T-helper 1 cell (primary cell): ENCODE results near the gene GRK4.
"Not testable (repeated sequence)": the region's sequence is repeated elsewhere in the genome, so short reads cannot be mapped to it uniquely, and the experiment has no call there.

Experiments used
- DNase-seq, 5 donors: peaks; one replicate each; pipeline ENCODE4 v3.0.0-alpha.2; 2012 to 2020

Gene GRK4

DNA sequence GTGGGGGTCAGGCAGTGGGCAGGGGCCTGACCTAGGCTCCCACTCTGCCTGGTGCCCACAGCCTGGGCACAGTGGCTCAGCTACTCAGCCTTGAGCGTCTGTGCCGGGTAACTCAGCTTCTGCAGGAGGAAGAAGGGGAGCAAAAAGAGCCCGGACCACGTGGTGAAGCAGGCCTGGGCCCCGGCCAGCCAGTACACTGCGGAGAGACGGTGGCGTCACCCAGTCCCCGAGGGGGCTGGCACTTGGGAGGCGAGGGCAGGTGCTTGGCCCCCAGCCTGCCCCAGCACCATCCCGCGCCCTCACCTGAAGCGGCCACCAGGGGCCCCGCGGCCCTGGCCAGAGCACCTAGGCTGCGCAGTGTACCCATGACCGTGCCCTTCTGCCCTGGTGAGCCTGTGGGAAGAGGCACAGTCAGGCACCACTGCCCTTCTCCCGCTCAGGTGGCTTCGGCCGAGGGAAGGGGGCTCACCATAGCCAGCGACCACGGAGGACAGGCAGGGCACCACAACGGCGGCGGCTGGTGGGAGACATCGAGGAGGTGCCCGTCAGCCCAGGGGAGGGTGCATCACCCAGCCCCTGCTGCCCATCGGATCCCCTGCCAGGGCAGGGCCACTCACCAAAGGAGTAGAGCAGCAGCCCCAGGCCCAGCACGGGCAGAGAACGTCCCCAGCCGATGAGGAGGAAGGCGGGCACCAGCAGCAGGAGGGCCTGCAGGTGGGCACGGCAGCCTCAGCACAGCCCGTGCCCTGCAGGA lies 32.4 kb upstream of the GRK4 start:
- DNase-seq, result no peak

DNA sequence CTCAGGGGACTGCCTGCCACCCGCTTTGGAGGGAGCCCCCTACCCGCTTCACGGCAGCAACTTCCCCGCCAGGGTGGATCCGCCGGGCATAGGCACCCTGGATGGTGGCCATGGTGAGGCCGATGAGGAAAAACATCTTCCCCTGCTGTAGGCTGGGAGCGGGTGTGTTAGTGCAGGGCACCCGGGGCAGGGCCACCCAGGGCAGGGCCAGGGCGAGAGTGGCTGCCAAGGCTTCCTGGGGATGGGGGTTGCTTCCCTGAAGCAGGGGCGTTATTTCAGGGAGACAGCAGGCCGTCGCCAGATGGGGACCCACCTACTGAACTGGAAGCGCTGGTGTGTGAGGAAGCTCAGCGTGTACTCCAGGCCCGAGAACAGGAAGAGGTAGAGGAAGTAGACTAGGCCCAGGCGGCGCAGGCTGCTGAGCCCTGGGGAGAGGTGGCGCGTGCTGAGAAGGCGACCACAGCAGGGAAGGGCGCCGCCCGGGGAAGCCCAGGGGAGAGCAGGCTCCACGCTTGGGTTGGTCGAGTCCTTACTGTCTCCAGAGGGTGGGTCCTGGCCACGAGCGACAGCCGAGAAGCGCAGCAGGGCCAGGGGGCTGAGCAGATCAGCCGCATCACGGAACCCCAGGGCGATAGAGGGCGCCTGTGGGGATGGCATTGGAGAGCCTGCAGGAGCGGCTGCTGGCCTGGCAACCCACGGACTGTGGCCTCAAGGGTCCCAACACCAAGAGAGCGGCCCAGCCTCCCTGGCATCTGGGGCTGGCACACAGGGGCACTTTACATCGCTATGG lies 31.7 kb upstream of the GRK4 start:
- peak; percentile 36 to 71 (median 42) for DNase-seq

DNA sequence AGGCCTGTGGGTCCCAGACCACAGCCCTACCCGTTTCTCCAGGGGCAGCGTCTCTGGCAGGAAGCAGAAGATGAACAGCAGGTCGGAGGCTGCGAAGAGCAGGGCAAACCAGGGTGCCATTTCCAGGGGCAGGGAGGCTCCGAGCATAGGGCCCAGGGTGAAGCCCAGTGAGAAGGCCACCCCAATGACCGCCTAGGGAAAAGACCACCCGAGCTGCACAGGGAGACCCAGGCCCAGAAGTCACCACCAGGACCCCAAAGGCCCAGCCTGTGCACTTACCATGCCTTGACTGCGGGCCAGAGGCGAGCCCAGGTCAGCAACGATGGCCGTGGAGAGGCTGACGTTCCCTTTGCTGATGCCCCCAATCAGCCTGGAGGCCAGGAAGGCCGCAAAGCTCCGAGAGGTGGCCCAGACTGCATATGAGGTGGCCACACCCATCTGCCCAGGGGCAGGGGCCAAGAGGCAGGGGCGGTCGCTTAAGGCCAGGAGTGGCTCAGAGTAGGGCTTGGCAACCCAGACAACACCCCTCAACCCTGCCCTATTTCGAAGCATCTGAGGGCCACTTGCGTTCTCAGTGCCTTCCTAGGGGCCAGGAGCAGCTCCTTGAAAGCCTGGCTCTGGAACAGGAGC lies 30.9 kb upstream of the GRK4 start:
- DNase-seq, result no peak

DNA sequence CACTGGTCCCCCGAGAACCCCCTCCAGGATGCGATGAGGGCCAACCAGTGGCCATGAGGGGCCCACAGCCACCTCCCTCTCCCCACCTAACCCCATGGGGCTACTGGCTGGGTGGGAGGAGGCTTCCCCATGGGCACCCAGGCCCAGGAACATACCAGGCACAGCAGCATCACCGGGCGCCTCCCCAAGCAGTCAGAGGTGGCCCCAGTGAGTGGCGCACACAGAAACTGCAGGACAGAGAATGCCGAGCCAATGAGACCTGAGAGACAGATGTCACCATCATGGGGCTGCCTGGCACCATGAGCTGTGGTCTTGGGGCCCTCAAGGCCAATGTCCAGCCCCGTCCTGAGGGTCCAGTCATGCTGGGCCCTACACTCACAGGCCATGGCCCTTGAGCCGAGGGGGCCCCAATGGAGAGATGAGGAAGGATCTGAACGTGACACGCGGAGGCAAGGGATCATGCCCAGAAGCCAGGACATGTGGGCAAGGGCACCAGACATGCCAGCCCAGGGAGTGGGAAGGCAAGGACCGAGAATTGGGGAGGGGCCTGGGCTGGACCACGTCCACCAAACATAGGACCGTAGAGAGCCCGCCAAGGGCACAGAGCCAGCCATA lies 30.3 kb upstream of the GRK4 start:
- peak in 1 of 5 donors; percentile 40 for DNase-seq

DNA sequence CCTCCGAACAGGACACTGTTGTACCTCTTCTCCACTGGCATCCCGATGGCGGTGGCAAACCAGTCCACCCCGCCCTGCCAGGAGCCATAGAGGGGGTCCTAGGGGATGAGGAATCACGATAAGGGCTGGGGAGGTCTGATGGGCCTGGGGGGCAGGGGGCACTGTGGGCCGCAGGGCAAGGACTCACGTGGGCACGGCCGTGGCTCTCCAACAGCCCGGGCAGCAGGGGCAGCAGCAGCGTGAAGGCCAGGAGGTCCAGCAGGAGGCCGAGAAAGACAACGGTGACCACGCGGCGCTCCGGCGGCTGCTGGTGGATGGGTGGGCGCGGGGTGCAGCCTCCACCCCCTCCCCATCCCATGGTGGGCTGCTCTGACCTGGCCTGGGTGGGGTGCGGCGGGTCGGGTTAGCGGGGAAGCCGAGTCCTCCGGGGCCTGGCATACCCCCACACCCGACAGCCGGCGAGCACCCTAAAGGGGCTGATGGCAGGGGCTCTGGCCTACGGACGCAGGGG lies 29.8 kb upstream of the GRK4 start:
- DNase-seq, result no peak

DNA sequence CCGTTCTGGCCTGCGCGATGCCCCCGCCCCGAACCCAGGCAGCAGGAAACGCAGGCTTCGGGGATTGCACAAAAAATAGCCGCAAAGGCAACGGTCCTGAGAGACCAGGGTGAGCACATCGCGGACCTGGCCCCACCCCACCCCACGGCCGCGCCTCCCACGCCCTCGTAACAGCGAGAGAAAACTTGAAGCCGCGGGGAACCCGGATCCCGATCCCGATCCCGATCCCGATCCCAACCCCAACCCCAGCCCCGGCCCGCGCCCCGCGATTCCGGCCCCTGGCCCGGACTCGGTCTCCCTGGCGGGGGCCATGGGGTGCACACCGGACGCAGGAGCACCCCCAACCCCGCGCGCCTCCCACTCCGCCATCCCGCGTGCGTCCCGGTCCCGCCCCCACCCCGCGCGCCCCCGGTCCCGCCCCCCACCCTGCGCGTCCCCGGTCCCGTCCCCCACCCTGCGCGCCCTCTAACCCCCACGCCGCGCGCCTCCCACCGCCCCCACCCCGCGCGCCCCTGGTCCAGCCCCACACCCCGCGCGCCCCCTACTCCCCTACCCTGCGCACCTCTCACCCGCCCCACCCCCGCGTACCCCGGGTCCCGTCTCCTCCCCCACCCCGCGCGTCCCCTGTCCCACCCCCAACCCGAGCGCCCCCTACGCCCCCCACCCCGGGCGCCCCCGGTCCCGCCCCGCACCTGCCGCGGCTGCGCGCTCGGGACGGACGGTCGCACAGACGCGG lies 29.1 kb upstream of the GRK4 start:
- DNase-seq, result peak; percentile 39 to 67 (median 49)

DNA sequence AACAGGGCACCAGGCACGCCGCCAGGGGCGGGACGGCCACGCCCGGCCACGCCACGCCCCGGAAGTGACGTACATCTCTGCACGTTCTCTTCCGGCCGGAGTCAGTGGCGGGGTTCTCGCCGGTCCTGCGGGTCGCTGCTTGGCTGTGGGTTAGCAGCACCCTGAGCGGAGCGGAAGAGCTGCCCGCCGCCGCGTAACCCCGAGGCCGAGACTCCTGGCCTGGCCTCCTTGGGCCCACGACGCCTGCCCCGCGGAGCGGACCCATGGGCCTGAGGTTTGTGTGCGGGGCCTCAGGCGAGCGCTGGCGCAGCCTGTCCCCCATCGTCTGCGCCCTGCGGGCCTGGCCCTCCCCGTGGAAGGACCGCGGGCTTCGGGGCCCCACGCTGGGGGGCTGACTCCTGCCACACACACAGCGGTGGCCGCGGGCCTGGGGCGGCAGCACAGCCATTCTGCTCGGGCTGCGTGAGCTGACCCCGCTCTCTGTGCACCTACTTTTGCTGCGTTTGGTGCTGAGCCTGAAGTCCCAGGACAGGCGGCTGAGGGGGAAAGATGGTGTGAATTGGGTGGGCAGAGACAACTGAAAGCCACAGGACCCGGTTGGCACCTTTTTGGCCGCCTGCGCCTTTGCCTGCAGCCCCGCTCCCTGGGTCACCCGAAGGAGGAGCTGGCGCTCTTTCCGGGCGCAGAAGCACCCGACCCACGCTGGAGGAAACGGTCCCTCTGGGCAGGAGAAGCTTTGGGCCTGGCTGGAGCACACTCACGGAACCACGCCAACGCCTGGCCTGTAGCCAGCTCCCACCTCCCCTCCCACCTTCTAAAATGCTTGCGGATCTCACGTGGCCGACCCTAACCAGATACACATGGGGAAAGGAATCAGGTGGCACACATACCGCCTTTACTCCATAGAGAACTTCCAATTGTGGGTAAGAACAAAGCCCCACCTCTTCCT lies 28.3 kb upstream of the GRK4 start:
- peak; percentile 92 to 98 (median 94) for DNase-seq

DNA sequence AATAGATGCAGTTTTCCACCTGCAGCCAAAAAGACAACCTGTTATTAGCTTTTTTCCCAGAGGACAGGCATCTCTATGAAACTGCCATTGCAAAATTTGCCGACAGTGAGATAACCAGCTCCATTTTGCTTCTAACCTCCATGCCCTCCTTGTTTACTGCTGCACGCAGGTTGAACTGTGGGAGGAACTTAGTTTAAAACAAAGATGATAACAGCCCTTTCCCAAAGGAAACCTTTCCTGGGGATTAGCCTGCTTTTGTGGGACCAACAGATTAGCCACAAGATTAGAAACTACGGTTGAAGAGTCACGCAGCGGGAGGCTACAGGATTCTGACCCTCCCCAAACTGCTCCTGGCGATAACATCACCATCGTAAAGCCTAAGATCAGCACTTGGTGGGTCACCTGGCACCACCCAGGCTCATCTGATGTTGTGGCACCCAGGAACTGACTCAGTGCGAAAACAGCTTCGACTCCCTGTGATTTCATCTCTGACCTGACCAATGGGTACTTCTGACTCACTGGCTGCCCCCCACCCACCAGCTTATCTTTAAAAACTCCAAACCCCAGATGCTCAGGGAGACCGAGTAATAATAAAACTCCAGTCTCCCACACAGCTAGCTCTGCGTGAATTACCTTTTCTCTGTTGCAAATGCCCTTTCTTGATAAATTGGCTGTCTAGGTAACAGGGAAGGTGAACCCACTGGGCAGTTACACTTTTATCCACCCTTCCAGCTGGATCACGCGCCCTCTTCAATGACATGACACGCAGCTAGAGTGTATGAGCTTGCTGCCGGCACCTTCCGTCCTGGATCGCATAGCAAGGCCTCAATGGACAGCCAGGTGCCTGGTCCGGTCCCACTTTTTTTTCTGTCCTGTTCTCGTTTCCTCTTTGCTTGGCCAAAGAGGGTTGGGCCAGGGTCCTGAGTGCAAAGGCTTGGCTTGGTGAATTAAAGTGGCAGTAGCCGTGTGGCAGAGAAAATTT lies 27.3 kb upstream of the GRK4 start:
- DNase-seq, result peak in 3 of 5 donors; percentile 38 to 86 (median 40)

DNA sequence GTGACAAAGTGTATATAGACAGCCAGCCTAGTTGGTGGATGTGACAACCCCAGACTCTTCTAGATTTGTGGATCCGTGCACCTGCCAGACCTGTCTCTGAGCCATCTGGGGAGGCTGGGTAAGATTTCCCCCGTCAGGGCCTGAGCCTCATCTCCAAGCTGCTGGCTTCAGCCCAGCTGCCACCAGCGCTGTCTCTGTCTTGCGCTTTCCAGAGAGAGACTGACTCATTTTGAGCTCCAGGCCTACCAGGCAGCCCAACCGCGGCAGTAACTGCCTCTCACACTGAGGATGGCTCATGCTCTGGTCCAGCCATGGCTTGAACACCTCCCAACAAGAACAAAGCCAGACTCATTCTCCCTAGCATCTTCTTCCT lies 26.6 kb upstream of the GRK4 start:
- peak in 1 of 5 donors; percentile 83 for DNase-seq

DNA sequence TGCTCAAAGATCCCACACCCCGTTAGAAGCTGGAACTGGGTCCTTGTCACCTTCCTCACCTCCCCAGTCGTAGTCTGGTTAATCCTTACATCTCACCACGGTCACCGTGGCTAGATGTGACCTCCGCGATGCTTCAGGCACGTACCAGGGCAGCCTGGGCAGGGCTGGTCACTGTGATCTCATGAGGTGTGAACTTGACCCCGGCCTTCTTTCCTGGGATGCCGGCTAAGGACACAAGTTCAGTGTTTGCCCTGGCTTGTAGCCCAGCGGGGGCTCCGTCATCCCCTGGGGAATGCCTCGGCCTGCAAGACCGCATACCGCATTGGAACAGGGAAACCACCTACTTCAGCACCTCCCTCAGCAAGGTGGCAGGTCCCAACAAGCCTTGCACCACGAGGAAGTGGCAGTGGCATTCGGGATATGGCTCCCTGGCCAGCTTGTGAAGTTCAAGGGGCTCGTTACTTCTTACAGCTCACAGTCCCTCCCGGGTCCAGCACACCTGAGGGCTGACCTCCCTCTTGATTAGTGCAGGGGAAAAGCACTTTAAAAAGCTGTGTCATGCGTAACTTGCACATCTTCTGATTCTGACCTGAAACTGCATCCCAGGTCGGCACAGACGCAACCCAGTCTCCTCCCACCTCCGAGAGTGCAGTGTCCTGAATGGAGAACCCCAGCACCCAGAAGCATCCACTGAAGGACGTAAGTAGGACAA lies 26.1 kb upstream of the GRK4 start:
- DNase-seq, result no peak

DNA sequence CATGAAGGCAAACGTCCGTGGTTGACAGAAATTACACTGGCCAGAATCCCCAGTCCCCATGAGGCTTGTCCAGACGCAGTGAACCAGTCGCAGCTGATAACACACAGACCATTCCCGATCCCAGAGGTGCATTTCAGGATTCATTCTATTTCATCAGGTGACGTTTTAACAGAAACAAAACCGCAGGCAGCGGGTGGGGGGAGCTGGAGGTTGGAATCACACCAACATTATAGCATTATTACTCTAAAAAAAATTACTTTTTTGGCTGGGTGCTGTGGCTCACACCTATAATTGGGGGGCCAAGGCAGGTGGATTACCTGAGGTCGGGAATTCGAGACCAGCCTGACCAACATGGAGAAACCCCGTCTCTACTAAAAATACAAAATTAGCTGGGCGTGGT lies 25.4 kb upstream of the GRK4 start:
- DNase-seq, result no peak

DNA sequence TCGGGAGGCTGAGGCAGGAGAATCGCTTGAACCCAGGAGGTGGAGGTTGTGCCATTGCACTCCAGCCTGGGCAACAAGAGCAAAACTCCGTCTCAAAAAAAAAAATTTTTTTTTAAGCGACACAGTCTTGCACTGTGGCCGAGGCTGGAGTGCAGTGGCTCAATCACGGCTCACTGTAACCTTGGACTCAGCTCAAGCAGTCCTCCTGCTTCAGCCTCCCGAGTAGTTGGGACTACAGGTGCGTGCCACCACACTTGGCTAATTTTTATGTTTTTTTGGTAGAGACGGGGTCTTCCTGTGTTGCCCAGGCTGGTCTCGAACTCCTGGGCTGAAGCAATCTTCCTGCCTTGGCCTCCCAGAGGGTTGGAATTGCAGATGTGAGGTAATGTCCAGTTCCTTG lies 25.0 kb upstream of the GRK4 start:
- not testable (repeated sequence) for DNase-seq

DNA sequence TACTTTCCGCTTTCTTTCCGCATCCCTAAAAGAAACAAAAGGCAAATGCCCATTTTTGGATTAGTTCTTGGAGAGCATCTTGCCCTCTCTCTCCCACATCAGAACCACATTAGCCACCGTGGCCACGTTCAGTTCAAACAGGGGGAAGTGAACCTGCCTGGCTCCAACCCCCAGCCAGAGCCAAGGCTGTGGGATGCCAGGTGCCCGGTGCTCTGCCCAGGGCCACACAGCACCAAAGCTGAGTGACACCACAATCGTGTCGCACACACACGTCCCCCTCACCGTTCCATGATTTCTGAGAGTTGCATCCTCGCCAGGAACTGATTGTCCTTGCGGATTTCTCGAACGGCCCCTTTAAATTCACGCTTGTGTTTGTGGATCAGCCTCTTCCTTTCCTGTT lies 24.5 kb upstream of the GRK4 start:
- DNase-seq, result no peak

DNA sequence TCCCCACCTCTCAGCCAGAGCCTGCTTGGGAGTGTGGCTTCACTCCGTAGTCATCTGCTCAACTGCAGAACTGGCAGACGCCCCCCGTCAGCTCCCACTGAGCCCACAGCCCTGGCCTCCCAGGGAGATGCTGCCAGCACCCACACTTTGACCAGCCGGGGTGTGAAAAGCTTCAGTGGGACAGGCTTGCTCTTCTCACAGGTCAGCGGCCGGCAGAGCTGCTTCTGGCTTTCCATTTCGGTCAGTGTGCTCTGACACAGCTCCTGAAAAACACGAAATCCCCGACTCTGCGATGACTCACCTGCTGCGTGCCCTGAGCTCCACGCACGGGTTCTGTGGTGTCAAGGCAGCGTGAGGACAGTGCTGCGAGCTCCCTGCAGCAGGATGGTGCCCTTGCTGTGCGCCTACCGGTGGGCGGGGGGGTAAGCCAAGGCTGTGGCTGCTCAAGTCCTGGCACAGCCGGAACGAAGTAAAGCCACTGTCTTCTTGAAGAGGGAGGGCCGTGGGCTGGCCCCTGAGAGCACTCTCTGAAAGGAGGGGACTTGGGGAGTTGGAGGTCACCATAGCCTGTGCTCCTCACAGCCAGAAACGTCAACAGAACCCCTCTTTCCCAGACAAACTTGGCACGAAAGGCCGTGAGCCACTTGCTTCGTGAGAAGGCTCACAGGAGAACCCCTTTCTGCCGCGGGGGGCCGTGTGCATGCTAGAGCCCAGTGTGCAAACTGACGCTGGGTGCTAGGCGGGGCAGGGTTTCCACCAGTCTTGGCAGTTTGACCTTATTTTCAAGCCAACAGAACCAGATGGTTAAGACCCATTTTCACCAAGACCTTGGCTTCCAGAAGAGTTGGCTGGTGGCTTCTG lies 23.8 kb upstream of the GRK4 start:
- no peak for DNase-seq

DNA sequence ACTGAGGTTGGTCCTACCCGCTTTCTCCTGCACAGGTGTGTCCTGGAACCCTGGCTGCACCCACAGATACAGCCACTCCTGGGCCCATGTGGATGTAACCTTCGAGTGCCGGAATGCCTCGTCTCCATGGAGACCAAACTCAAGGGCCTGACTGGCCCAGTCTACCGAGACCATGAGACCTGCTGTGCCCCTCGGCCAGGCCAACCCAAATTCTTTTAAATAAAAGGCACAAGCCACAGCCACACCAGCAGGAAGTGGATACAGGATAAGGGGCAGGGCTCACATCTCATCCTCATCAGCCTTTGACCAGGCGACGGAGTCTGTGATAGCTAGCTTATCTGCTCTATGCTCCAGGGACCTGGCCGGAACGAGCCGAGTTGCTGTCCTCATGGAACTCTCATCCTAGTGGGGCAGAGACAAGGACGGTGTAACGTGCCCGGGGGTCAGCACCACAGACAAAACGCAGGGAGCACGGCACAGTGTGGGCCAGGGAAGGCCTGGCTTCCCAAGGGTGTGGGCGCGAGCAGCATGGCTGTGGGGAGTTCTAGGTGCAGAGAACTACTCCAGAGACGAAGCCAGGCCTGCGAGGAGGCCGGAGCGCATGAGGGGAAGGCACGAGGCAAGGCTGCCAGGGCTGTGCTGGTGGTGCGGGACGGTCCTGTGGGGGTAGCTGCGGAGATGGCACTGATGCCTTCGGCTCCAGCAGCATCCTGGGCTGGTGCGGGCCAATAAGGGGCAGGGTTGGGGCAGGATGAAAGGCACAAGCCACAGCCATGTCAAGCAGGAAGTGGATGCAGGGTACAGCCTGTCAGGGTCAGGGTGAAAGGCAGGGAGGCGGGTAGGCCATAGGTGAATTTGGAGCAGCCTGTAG lies 22.9 kb upstream of the GRK4 start:
- DNase-seq, result no peak

DNA sequence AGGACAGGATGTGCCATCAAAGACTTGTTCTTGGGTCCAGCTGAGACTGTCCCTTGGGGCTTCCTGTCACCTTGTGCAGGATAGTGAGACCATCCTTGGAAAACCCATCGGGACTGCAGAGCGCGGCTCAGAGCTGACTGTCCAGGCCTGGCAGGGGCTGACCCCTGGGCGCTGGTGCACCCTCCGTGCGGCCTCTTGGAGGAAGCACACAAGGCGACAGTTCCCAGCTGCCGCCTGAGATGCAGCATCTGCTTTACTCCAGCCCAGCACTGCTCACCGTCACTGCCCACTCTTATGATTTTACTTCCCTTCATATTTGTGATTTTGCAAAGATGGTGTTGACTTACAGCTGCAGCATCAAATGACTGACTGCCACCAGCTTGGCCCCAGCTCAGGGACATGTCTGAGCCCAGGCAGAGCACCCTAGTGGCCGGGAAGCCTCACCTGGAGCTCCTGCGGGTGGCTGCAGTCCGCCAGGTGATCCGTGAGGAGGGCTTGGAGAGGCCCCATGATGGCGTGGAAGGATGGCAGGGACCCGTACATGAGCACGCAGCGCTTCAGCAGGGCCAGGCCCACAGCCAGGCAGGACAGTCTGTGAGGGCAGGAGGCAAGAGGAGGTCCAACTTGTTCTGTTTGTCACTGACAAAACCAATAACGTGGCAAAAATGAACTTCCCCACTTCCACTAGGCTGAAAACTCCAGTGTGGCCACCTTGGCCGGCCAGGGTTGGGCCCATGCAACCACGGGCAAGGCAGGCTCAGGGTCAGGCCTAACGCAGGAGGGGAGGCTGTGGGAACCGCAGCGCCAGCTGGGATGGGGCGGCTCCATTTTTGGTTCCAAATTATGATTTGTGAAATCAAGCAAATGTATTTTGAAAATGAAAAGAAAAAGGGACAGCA lies 22.0 kb upstream of the GRK4 start:
- no peak for DNase-seq
